Ramos (cell line): ENCODE data around the gene EML4.
"Not testable (repeated sequence)": the region's sequence is repeated elsewhere in the genome, so short reads cannot be mapped to it uniquely, and the experiment has no call there.

ENCODE experiments used
- in situ Hi-C: fragments of 300-500 bp; cut with MboI; formaldehyde crosslinking; loops from one replicate; pipeline ENCODE4 v1.14.3; 2022; ENCODE audit warnings: low sequenced_read_pairs; ENCODE audit not compliant: unreplicated experiment

EML4 gene

DNA sequence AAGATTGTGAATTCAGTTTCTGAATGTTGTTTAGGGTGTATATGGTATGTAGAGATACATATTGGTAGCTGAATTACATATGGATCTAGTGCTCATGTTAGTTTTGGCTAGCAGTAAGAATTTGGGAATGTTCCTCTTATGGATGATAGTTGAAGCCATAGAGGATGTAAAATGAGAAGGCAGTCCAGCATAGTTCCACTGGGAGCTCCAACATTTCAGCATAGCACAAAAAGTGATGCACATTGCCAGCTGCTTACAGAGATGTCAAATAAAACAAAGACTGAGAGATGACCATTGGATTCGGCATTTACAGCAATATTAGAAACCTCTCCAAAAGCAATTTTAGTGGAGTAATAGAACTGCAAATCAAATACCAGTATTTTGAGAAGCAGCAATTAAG, 77.4 kb downstream of the EML4 start:
- in situ Hi-C loops, result no loop called here

DNA sequence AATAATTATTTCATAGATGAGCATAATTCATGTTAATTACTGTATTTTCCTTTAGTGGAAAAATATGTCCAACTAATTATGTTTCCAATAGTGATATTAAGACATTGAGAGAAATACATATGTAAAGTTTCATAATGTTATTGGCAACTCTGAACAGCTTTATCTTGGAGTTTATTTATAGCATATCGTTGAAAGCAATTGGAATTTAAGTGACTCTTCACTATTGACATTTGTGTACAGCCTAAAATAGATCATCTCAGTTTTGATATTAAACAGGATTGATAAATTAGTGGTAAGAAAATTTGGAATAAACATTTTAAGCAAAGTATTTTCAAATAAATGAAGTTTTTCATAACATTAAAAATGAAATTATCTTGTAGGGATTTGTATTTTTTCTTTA, 79.7 kb downstream of the EML4 start:
- in situ Hi-C loops, result no loop called here

DNA sequence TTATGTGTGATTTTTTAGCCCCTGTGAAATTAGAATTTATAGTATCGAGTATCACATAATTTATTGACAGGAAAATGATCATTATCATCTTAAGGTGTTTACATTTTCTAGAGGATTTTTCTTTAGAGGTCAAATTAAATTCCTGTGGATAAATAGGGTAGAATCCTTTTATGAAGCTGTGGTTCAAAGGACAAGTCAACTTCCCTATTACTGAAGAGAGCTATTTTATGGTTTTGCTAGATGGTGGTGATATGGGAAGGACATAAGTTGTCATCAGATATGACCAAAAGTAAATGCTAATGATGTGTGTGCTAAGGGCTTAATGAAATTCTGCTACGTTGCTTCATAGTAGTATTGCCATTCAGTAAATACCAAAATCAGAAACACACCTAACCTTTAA, 80.1 kb downstream of the EML4 start:
- in situ Hi-C loops, result no loop called here

DNA sequence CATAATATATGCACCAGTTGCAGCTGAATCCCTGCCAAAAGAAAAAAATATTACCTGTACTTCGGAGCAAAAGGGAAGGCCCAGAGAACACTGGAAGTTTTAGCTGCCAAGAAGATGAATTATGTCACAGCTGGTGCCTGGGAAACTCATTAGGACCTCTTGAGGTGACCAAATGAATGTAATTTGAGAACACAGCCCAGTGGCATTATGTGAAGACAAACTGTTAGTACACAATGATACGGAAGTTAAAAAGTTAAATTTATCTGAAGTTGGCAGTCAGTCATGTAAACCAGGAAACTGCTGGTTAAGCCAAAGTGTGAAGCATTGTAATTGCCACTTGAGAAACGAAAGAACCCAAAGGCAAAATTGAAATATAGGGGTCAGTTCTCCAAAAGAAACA, 80.7 kb downstream of the EML4 start:
- in situ Hi-C loops, result no loop called here

DNA sequence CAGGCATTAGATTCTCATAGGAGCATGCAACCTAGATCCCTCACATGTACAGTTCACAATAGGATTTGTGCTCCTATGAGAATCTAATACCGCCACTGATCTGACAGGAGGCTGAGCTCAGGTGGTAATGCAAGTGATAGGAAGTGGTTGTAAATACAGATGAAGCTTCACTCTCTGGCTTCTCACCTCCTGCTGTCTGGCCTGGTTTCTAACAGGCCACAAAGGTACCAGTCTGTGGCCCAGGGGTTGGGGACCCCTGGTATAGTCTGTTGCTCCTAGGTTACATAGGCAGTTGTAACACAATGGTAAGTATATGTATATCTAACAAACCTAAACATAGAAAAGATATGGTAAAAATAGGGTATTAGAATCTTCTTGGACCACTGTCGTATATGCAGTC, 81.8 kb downstream of the EML4 start:
- in situ Hi-C loops, result no loop called here

DNA sequence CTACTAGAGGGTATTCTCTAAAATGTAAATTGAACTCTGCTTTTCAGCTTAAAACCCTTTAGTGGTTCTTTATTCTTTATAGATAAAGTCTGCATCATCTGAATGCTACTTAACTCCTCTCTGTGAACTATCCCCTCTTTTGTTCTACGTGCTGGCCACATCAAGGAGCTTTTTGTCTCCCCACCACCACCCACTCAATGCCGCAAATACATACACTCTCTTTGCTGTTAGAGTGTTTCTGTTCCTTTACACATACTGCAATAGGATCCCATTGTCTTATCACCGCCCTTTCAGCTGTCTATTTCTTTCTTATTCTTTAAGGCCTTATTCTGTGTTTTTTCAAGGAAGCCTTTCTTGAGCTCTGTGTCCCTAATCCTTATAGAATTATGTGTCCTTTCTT, 83.3 kb downstream of the EML4 start:
- in situ Hi-C loops, result no loop called here

DNA sequence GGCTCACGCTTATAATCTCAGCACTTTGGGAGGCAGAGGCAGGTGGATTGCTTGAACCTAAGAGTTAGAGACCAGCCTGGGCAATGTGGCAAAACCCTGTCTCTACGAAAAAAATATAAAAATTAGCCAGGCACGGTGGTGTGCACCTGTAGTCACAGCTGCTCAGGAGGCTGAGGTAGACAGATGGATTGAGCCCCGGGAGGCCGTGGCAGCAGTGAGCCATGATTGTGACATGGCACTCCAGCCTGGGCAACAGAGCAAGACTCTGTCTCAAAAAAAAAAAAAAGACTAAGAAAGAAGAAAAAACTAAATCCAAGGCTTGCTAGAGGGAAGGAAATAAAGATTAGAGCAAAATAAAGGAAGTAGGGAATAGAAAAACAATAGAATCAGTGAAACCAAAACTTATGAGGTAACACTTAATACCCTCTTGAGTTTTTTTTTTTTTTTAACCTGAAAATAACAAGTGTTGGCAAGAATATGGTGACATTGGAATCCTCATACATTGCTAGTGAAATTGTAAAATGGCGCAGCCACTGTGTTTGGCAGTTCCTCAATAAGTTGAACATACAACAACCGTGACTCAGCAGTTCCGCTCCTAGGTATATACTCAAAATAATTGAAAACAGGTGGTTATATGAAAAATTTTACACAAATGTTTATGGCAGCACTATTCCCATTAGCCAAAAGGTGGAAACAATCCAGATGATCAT, 85.2 kb downstream of the EML4 start:
- in situ Hi-C loops, result no loop called here

DNA sequence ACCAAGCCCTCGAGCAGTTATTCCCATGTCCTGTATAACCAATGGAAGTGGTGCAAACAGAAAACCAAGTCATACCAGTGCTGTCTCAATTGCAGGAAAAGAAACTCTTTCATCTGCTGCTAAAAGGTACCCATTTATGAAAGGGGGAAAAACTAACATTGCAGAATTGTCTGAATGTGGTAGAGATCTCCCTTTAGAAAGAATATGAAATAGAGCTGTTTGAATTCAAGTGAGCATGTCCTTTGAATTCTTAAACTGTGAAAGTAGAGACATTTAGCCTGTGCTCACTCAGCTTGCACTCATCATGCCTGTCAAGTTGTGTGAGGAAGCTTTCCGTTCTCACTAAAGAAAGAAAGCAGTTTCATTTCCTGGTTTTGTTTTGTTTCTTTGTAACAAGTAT, 87.4 kb downstream of the EML4 start:
- in situ Hi-C loops, result no loop called here

DNA sequence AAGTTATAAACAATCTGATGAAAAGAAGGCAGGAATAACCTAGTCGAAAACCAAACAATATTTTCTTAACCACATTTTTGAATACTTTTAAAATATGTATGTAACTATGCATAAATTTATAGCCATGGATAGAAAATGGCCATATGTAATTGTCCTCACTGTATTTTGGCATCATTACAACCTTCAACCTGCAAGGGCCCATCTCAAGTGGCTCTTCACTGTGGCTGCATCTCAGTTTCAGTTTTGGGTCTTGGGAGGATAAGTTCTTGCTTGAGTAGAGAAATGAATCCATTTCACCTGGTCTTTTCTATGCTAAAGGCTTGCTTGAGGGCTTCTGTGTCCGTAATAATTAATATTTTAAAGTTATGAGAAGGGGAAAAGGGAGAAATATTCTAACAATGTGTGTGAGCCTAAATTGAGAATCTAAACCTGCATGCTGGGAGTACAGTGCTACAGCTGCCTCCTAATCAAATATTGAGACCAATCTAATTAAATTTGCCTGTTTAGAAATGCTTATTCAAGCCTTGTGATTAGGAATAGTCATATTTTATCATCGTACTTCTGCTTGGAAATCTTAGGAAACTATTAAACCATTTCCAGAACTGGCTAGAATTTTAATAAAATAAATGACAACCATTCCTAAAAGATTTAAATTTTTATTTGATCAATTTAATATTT, 92.5 kb downstream of the EML4 start:
- in situ Hi-C loops, result no loop called here

DNA sequence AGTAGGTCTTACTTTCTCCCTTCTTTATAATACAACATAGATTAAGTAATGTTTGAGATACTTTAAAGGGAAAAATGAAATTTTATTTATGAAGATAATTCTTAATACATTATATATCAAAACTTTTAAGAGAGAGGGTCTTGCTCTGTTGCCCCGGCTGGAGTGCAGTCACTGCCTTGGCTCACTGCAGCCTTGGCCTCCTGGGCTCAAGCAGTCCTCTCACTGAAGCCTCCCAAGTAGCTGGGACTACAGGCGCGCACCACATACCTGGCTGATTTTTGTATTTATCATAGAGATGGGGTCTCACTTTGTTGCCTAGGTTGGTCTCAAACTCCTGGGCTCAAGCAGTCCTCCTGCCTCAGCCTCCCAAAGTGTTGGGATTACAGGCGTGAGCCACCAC, 97.1 kb downstream of the EML4 start:
- in situ Hi-C loops, result no loop called here

DNA sequence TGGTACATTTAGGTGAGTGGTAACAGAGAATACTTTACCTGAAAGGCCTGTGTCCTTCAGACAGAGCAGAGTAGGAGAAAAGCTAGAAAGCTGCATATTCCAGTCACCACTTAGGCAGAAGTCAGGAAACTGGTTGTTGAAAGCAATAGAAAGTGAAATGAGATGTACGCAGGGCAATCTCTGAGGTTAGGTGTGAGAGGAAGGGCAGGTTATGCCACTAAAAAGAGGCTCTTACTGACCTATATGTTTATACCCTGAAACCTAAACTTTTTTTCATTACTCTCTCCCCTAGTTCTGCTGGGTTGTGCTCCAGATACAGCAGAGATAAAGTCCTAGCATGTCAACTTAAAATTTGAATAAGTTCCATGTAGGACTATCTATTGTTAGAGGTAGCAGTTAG, 98.4 kb downstream of the EML4 start:
- in situ Hi-C loops, result no loop called here

DNA sequence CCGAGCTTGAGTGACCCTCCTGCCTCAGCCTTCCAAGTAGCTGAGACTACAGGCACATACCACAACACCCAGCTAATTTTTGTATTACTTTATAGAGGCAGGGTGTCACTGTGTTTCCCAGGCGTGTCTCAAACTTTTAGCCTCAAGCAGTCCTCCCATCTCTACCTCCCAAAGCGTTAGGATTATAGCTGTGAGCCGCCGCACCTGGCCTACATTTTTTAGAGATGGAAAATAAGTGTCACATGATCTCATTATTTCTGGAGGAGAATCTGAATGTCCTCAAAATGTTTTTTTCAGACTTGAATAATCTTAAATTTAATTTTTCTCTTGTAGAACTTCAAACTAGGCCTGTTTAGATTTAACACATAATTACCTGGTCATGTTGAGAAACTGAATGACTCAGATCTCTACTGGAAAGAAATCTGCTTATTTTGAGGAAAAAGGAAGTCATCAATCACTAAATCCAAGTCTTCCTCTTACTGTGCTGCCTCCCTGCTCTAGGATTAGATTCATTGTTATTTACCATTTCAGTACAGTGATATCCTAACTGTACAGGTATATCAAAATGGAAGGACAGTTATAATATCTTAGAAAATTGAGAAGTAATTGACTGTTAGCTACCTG, 99.5 kb downstream of the EML4 start:
- in situ Hi-C loops, result no loop called here

DNA sequence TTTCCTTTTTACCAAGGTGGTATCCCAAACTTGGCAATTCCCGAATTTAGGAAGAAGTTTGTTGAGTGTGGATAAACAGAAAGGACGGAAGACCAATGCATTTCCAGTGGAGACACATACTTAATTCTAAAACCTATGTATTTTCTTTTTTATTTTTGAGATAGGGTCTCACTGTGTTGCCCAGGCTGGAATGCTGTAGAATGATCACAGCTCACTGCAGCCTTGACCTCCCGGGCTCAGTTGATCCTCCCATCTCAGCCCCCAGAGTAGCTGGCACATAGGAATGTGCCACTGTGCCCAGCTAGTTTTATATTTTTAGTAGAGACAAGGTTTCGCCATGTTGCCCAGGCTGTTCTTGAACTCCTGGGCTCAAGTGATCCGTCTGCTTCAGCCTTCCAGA, 101.6 kb downstream of the EML4 start:
- in situ Hi-C loops, result no loop called here

DNA sequence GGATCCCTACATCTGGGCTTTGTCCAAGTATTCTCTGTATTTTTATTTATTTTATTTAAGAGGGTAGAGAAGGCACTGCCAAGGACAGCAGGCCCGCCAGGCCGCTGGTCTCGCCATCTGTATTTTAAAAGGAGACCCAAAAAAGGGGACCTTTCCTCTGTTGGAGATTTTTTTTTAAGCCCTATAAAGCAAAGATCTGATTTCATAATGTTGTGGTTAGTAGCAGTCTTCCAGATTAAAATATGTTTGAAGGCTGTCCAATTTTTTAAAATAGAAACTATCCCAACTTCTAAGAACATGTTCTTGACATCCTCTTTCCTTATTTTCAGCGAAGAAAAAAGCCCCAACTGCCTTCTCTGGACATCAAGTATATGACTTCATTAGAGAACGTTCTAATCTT, 102.1 kb downstream of the EML4 start:
- in situ Hi-C loops, result not testable (repeated sequence)

DNA sequence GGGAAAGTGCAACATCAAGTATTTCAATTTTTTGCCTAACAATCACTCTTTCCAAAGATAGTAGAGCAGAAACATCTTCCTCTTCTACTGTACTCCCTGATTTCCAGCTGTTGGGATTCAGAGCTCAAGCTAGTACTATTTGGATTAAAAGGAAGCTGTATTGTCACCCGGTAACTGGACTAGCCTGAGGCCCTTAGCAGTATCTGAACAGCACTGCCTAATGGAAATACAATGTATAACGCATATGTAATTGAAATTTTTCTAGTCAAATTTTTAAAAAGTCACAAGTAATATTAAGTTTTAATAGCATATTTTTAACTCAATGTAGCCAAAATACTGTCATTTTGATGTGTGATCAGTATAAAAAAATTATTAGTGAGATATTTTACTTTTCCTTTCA, 105.7 kb downstream of the EML4 start:
- in situ Hi-C loops, result no loop called here

DNA sequence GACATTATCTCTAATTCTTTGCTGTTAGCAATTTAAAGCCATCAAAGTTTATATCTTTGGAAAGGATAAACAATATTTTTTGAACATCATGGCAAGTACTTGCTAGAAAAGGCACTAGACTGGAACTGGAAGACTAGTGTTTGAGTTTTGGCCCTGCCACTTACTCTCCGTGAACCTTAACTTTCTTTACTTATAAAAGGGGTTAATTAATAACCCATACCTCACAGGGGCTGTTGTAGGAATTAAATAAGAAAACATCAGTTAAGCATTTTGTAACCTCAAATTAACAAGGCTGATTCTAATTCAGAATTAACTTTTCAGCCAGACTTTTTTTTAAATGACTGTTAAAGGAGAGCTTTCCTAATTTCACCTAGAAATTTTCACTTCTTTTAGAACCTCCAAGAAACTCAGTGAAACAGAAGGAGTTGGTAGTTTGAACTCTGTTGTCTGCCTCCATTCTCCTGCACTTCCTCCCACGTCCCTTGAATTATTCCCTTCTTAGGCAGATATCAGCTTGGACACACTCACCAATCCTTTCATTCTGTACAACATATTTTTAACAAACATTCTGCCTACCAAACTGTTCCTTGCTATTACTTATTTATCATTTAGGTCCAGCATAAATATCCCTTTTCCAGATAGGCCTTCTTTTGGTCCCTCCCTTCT, 112.4 kb downstream of the EML4 start:
- in situ Hi-C loops, result no loop called here

DNA sequence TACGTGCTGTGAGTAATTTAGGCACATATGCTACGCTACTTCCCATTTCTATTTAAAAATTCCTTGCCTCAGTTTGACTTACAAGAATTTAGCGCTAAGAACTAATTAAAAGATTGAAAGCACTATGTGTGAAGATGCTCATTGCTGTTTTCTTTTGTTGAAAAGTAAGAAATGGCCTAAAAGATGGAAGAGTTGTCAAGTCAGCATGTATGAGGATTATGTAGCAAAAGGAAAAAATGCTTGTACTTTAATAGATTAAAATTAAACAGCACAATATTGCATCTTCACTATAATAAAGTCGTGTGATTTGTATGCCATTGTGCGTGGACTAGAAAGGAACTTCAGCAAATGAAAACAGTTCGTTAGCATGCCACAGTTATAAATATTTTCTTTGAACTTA, 114.9 kb downstream of the EML4 start:
- in situ Hi-C loops, result no loop called here

DNA sequence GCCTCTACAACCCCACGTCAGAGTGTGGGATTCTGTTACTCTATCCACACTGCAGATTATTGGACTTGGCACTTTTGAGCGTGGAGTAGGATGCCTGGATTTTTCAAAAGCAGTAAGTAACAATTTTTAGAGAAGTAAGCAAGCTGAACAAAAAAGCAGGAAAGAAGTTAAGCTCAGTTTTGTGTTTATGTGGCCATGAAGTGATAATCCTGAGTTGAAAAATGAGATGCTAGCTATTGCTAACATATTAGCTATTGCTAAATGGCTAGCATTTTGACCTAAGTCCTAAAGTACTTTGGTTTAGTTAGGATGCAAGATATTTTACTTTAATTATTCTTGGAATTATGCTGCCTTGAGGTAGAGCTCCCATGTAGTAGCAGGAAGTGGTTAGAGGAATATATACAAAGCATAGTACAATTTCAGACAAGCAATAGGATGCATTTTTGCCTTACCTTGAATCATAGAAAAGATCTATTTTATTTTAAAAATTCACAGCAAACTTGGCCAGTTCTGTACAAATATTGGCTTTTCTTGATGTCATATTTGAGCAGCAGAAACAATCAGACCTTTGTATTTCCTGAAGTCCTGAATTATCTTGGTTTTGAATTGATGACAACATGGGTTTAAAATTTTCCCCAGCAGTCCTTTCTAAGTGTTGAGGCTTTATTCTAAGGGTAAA, 117.3 kb downstream of the EML4 start:
- in situ Hi-C loops, result no loop called here

DNA sequence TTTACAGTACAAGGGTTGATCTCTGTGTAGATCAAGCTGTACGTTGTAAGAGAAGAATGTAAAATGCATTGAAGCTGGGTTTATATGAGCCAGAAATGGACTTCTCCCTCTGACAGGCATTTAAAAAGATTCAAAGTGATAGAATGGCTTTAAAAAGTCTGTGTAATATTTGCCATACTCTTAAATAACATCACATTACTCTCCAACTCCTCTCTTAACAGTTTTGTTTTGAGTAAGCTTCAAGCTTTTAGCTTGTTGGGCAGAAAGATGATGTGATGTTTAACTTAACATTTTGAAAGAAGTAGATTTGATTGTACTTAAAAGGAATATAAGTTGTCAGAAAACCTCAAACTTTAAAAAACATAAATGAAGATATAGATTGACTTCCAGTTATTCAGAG, 119.7 kb downstream of the EML4 start:
- in situ Hi-C loops, result no loop called here

DNA sequence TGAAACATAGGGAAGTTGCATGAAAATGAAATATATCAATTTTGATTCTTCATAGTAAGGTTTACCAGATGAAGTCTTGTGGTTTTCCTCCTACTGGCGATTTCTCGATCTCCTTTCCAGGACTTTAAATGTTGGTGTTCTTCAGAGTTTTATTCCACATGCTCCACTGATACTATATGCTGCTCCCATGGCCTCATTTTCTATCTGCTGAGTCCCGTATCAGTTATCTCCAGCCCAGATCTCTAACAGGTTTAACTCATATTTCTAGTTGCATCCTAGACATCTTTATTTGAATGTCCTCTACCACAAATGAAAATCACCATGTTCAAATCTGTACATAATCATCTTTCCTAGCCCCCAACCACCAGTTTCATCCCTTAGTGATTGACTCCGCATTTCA, 120.1 kb downstream of the EML4 start:
- in situ Hi-C loops, result no loop called here

DNA sequence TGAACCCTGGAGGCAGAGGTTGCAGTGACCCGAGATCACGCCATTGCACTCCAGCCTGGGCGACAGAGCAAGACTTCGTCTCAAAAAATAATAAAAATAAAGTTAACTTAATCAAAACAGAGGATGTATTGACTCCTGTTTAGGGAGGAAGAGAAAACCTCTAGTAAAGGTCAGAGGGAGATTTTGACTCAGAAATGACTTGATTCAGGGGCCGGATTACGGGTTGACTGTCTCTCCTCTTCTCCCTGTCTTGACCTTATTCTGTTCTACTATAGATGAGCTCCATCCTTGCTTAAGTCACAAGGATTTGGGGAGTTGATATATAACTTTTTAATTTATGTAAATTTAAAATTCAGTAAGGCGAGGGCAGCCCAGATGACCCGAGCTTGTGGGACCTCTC, 120.9 kb downstream of the EML4 start:
- in situ Hi-C loops, result no loop called here
